Kidney epithelial cell (primary cell): Measurements from ENCODE around the gene TMEM272. TPM values are rescaled to one million over a fixed set of nuclear protein-coding genes. Genes with fewer than 3 reads are reported as not detected.

ENCODE experiments used
- DNase-seq: peaks from one replicate; pipeline ENCODE4 v3.0.0-alpha.2; 2010; ENCODE audit warnings: low read depth
- H3K27me3 ChIP-seq: 2 replicates; pipeline ENCODE4 v1.6.0; 2011; ENCODE audit warnings: low read length; ENCODE audit not compliant: control insufficient read depth, insufficient read depth
- H3K36me3 ChIP-seq: 2 replicates; pipeline ENCODE4 v1.5.1; 2011; ENCODE audit warnings: low read length; ENCODE audit not compliant: control insufficient read depth, insufficient read depth
- H3K4me3 ChIP-seq: 2 replicates; pipeline ENCODE4 v1.5.1; 2011; ENCODE audit warnings: low read depth, mild to moderate bottlenecking, control low read depth, low read length
- total RNA-seq: library from RNA; depleted of rRNA; stranded (reverse); fragments of >200 nt; gene quantifications from 2 replicates; pipeline ENCODE4 v1.2.3, GENCODE V29; 2015
- TF ChIP-seq, protein P1 (sequence below): IDR thresholded peaks from 2 replicates; pipeline ENCODE4 v1.5.1; 2011; ENCODE audit warnings: mild to moderate bottlenecking, moderate library complexity, low read length, control low read depth, inconsistent platforms; ENCODE audit not compliant: insufficient read depth, poor library complexity, severe bottlenecking

The TMEM272 gene
- total RNA-seq, 1 donor from 2014 or later = not detected

DNA sequence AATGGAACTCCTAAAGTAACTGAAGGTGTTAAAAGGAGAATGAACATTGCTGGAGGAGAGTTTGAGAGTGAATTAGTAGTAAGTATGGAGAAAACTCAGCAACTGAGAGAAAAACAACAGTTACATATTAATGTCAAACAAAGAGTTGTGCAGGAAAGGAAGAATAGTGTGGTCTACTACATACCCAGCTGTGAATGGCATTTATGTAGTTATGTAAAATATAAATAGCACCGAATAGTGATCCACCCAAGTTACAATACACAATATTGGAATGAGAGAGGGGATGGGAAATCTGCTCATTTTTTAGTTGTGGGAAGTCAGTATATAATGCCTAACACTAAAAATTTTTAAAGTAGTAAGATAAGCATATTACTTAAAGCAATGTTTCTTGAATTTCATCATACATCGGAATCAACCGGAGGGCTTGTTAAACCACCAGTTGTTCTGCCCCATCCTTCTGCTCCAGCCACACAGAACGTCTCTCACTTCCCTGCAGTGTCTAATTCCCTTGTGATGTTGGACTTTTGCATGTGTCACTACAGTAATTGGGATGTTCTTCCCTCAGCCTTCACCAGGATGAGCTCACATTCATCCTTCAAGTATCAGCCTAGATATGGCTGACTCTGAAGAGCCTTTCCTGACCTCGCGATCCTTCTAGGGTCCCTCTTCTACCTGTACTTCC, 28.3 kb upstream of the TMEM272 start:
- no peak for DNase-seq
- Histone ChIP-seq H3K4me3 (no peak overlapping the region), H3K36me3 (no peaks in the 10 kb centered on the region), H3K27me3 (no peaks in the 10 kb centered on the region)
- TF ChIP-seq, protein P1, sequence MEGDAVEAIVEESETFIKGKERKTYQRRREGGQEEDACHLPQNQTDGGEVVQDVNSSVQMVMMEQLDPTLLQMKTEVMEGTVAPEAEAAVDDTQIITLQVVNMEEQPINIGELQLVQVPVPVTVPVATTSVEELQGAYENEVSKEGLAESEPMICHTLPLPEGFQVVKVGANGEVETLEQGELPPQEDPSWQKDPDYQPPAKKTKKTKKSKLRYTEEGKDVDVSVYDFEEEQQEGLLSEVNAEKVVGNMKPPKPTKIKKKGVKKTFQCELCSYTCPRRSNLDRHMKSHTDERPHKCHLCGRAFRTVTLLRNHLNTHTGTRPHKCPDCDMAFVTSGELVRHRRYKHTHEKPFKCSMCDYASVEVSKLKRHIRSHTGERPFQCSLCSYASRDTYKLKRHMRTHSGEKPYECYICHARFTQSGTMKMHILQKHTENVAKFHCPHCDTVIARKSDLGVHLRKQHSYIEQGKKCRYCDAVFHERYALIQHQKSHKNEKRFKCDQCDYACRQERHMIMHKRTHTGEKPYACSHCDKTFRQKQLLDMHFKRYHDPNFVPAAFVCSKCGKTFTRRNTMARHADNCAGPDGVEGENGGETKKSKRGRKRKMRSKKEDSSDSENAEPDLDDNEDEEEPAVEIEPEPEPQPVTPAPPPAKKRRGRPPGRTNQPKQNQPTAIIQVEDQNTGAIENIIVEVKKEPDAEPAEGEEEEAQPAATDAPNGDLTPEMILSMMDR = no peak

DNA sequence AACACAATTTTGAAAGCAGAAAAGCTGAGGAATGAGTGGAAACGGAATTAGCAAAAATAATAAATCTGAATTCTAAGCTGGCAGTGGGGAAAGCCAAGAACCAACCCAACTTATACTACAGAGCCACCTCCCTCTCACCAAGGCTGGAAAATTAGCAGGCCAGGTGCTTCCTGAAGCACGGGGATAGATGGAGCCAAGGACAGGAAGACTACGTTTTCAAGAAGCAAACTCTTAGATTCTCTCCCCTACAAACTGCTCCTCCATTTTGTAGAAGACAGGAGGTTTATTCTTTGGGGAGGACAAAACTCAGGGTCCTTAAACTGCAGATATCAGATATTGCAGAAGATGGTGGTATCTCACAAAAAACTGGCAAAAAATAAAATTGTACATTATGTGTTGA, 25.6 kb upstream of the TMEM272 start:
- TF ChIP-seq, protein P1 = no peak
- DNase-seq = no peak
- H3K4me3 ChIP-seq = no peak overlapping the region
- H3K27me3 ChIP-seq = no peaks in the 10 kb centered on the region
- H3K36me3 ChIP-seq = no peaks in the 10 kb centered on the region

DNA sequence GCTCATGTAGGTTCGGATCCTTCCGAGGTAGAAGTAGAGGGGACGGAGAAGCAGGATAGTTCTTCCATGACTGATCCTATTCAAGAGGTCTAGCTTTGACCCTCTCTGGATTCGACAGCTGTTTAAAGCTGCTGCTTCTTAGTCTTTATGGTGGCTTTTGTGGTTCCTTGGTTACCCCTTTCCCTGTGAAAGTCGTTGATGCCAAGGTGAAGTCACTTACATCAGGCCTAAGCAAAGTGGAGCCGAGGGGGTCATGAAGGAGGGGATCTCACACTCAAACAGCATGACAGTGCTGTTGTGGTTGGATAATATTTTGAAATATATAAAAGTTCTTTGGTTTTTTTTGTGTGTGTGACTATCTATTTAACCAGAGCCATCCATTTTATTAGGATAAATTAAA, 24.9 kb upstream of the TMEM272 start:
- H3K36me3 ChIP-seq = no peaks in the 10 kb centered on the region
- H3K4me3 ChIP-seq = no peak overlapping the region
- TF ChIP-seq, protein P1 = no peak
- DNase-seq = no peak
- no peaks in the 10 kb centered on the region for H3K27me3 ChIP-seq

DNA sequence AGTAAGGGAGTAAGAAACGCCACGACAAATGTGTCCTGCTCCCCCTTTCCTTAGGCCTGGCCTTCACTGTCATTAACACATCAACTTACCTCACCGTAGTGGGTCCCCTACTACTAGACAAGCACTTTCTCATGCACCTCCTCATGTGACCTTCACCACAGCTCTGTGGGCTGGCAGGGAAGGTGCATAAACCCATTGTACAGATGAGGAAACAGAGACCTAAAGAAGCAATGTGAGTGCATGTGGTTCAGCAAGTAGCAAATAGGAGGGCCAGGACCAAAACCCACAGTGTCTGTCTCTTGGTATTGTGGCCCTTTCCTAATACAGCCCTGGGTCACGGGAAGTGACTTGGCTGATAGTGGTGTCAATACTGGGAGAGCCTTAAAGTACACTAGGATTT, 22.1 kb upstream of the TMEM272 start:
- no peak overlapping the region for H3K4me3 ChIP-seq
- TF ChIP-seq, protein P1 = no peak
- no peak for DNase-seq
- H3K36me3 ChIP-seq = no peaks in the 10 kb centered on the region
- no peaks in the 10 kb centered on the region for H3K27me3 ChIP-seq

DNA sequence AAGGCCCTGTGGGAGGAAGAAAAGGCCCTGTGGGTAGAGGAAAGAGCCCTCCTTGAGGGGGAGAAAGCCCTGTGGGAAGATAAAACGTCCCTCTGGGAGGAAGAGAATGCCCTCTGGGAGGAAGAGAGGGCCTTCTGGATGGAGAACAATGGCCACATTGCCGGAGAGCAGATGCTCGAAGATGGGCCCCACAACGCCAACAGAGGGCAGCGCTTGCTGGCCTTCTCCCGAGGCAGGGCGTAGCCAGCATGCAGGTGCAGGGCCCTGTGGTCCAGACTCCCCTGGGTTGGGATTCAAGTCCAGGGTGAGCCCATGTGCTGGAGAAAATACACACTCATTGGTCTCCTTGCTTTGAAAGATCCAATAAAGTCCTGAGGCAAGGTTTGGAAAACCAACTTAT, 20.9 kb upstream of the TMEM272 start:
- TF ChIP-seq, protein P1 = no peak

DNA sequence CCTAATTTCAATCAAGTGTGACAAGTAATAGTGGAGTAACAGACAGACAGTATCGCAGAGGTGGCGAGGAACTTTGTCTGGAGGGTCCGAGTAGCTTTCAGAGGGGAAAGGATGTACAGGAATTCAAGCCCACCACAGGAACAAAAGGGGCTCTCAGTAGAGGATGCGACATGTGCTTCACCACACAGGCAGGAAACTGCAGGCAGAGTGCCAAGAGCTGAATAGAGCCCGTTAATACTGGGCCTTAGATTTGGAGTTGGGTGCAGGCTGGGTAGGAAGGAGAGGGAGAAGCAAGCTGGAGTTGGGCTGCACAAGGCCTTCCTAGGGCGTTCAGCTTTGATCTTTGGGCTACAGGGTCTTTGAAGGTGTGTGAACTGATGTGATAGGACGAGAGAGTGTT, 18.0 kb upstream of the TMEM272 start:
- no peak for DNase-seq
- TF ChIP-seq, protein P1 = no peak
- no peaks in the 10 kb centered on the region for H3K36me3 ChIP-seq
- H3K4me3 ChIP-seq = no peak overlapping the region
- no peaks in the 10 kb centered on the region for H3K27me3 ChIP-seq

More for the DNA sequence above, 20.9 kb upstream of the TMEM272 start:
- Histone ChIP-seq H3K27me3 (no peaks in the 10 kb centered on the region), H3K36me3 (no peaks in the 10 kb centered on the region), H3K4me3 (no peak overlapping the region)
- DNase-seq = no peak
